HG03469 (cell line): ENCODE data around the gene SPARCL1.
"Not testable (repeated sequence)": the region's sequence is repeated elsewhere in the genome, so short reads cannot be mapped to it uniquely, and the experiment has no call there.

Experiments
- ATAC-seq: cut with Tn5 transposase; IDR thresholded peaks from one replicate; pipeline ENCODE4 v1.9.1; 2021; ENCODE audit warnings: mild to moderate bottlenecking, moderate library complexity, moderate number of reproducible peaks; ENCODE audit not compliant: unreplicated experiment

SPARCL1 gene

GRCh38 chr4:87458913-87459312, 70.3 kb downstream of the SPARCL1 start:
- ATAC-seq, result no peak

DNA sequence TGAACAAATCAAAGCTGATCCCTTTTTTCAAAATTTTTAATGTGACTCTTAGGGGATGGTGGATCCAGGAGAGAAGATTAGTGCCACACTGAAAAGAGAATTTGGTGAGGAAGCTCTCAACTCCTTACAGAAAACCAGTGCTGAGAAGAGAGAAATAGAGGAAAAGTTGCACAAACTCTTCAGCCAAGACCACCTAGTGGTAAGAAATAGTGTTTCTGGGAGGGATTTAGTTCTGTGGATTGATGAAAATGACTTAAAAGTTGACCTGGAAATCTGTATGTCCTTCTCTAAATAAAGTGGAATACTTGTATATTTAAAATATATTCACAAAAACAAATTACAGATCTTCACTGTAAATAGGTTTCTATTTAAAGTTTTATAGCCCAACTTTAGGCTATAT, 77.6 kb downstream of the SPARCL1 start:
- ATAC-seq, result no peak

DNA sequence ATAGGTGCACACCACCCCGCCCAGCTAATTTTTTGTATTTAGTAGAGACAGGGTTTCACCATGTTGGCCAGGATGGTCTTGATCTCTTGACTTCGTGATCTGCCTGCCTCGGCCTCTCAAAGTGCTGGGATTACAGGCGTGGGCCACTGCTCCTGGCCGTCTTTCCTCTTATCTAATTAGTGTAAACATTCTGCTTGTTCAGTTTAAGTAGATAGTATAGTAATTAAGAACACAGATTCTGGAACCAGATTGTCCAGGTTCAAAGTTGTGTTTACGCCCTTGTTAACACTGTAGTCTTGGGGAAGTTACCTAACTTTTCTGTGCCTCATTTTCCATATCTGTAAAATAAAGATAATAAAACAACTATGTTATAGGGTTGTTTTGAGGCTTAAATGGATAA, 82.8 kb downstream of the SPARCL1 start:
- ATAC-seq, result not testable (repeated sequence)

DNA sequence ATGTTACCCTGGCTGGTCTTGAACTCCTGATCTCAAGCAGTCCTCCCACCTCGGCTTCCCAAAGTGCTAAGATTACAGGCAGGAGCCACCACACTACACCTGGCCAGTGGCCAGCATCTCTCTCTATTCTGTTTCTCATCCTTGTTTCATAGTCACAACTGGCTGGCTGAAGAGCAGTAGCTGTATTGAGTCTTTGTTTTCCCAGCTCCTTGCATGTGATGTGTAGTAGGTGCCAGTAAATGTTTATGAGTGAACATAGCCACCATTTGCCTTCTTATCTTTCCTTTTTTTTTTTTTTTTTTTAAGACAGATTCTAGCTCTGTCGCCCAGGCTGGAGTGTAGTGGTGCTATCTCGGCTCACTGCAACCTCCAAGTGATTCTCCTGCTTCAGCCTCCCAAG, 83.2 kb downstream of the SPARCL1 start:
- no peak for ATAC-seq

DNA sequence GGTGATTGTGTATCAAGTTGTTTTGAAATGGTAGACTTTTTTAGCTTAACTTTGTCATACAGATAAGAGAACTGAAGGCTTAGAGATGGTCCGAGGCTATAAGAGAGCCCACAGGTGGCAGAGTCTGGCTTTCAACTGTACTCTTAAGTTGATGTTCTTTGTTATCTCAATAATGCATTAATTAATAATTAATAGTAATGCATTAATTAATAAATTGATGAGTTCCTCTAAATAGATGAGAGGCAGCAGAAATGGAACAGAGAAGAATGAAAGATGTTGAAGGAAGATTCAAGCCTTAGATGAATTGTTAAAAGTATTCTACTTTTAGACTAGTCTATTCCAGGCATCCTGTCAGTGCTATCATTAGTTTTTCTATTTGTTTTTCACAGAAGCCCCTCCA, 84.4 kb downstream of the SPARCL1 start:
- no peak for ATAC-seq

DNA sequence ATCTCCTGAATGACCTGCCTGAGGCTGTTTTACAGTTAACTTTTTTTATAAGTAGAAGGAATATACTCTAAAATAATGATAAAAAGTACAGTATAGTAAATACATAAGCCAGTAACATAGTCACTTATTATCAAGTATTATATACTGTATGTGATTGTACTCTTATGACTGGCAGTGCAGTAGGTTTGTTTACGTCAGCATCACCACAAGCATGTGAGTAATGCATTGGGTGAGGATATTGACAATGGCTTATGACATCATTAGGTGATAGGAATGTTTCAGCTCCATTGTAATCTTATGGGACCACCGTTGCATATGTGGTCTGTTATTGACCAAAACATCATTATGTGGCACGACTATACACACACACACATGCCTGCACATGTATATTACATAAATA, 86.3 kb downstream of the SPARCL1 start:
- ATAC-seq, result no peak

DNA sequence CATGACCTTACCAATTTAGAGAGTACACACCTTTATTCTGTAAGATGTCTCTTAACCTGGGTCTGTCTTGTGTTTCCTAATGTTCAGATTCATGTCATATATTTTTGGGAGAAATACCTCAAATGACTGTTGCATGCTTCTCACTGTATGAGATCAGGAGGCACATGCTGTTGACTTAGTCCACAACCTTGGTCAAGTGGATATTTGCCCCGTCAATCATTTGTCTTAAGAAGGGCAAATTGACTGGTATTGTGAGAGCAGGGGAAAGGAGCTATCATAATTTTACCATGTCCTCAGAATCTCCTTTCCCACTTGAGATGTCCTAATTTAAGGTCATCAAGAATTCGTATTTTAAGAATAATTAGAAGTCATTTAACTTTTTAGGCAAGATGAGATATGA, 95.8 kb downstream of the SPARCL1 start:
- ATAC-seq, result no peak

- ATAC-seq, result no peak
Observed at GRCh38 chr4:87430038-87430437, 99.1 kb downstream of the SPARCL1 start.

GRCh38 chr4:87428979-87429378, 100.2 kb downstream of the SPARCL1 start:
- no peak for ATAC-seq

DNA sequence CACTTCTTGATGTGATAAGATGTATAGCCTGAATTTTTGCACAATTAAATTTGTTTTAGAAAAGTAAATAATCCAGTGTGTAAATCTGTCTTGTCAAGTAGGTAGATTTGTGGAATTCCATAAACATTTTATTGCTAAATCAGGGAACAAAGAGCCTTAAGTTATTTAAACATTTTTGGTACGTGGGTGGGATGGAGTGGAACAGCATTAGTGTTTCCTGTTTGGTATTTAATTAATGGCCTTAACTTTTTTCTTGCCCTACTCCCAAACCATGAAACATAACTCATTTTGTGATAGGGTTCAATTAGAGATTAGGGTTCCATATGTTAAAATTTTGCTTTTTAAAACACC, 101.7 kb downstream of the SPARCL1 start:
- no peak for ATAC-seq

GRCh38 chr4:87426865-87427517, 102.2 kb downstream of the SPARCL1 start:
- no peak for ATAC-seq

DNA sequence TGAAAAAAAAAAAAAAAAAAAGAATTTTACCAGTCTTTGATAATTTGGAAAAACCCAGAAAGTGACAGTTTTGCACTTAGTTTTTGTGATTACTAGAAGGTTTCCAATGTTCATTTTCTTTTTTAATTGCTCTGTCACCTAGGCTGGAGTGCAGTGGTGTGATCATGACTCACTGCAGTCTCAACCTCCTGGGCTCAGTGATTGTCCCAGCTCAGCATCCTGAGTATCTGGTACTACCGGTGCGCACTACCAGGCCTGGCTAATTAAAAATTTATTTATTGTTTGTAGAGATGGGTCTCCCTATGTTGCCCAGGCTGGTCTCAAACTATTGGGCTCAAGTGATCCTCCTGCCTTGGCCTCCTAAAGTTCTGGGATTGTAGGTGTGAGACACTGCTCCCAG, 103.5 kb downstream of the SPARCL1 start:
- ATAC-seq, result no peak

DNA sequence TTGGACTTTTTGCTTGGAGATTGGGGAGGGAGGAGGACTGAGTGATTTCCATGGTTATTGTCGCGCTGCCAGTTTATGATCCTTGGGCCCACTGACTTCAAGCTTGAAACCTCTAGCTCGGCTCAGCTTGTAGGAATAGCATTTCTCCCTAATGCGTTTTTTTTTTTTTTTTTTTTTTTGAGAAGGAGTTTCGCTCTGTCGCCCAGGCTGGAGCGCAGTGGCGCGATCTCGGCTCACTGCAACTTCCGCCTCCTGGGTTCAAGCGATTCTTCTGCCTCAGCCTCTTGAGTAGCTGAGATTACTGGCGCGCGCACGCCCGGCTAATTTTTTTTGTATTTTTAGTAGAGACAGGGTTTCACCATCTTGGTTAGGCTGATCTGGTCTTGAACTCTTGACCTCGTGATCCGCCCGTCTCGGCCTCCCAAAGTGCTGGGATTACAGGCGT, 105.1 kb downstream of the SPARCL1 start:
- not testable (repeated sequence) for ATAC-seq
